CD4-positive, alpha-beta T cell (primary cell): ENCODE data around the gene ERC2. TPM values are rescaled to one million over a fixed set of nuclear protein-coding genes. Genes with fewer than 3 reads are reported as not detected.

Experiments
- ATAC-seq: fragments of 200-7000 bp; cut with Tn5 transposase; one replicate; pipeline ENCODE4 v1.10.0; 2022; ENCODE audit warnings: mild to moderate bottlenecking; ENCODE audit not compliant: poor library complexity
- CTCF ChIA-PET: fragments of 350-600 bp; sonication (Branson Sonifier 250); formaldehyde crosslinking; loops from one replicate; lab custom pipeline; 2021; ENCODE audit warnings: antibody characterized with exemption, inconsistent platforms; lab: Charles Lee
- POLR2A ChIA-PET: fragments of 350-600 bp; sonication (Branson Sonifier 250); formaldehyde crosslinking; loops from one replicate; lab custom pipeline; 2021; ENCODE audit warnings: antibody characterized with exemption, inconsistent platforms; lab: Charles Lee
- DNase-seq, 14 experiments: peaks; one replicate each; pipeline ENCODE4 v3.0.0-alpha.2; 2013 to 2020; ENCODE audit warnings: mixed read lengths in 2 of 14
- H3K27ac ChIP-seq, 2 donors: one replicate each; pipeline versions ENCODE4 v1.5.1 to v1.7.0; 2013; ENCODE audit warnings: low read length in 2 of 2, low read depth in 1 of 2, mild to moderate bottlenecking in 1 of 2
- H3K27me3 ChIP-seq, 2 experiments: 1 replicate in 1 of 2; 2 replicates in 1 of 2; pipeline versions ENCODE4 v1.6.1 to v1.7.0; 2013; ENCODE audit warnings: low read length in 2 of 2, control low read depth in 1 of 2, mild to moderate bottlenecking in 1 of 2, moderate library complexity in 1 of 2; ENCODE audit not compliant: insufficient read depth in 2 of 2, control insufficient read depth in 1 of 2
- H3K36me3 ChIP-seq: one replicate; pipeline ENCODE4 v1.6.1; 2013; ENCODE audit warnings: low read length, control low read depth; ENCODE audit not compliant: insufficient read depth
- H3K4me1 ChIP-seq: one replicate; pipeline ENCODE4 v1.6.1; 2013; ENCODE audit warnings: low read length, control low read depth; ENCODE audit not compliant: insufficient read depth
- H3K4me3 ChIP-seq: one replicate; pipeline ENCODE4 v1.5.1; 2013; ENCODE audit warnings: mild to moderate bottlenecking, low read length, moderate library complexity
- H3K9me3 ChIP-seq, 2 experiments: 1 replicate in 1 of 2; 2 replicates in 1 of 2; pipeline versions ENCODE4 v1.6.1 to v1.7.0; 2013; ENCODE audit warnings: low read length in 2 of 2, mild to moderate bottlenecking in 2 of 2, control low read depth in 1 of 2, moderate library complexity in 1 of 2; ENCODE audit not compliant: control insufficient read depth in 1 of 2, insufficient read depth in 1 of 2
- H3K27ac Mint-ChIP-seq: one replicate; pipeline ENCODE4 v1.8.0; 2020; ENCODE audit warnings: mixed read lengths
- H3K27me3 Mint-ChIP-seq: one replicate; pipeline ENCODE4 v1.8.0; 2021; ENCODE audit warnings: mixed read lengths
- H3K36me3 Mint-ChIP-seq: one replicate; pipeline ENCODE4 v1.8.0; 2021; ENCODE audit warnings: low read depth, mixed read lengths
- H3K4me1 Mint-ChIP-seq: one replicate; pipeline ENCODE4 v1.8.0; 2021; ENCODE audit warnings: low read depth, mixed read lengths
- H3K4me3 Mint-ChIP-seq: one replicate; pipeline ENCODE4 v1.8.0; 2020; ENCODE audit warnings: mild to moderate bottlenecking, mixed read lengths
- H3K9me3 Mint-ChIP-seq: one replicate; pipeline ENCODE4 v1.8.0; 2020; ENCODE audit warnings: mixed read lengths
- CTCF ChIP-seq: fragments of 200-600 bp; IDR thresholded peaks from one replicate; pipeline ENCODE4 v1.8.0; 2022; ENCODE audit warnings: antibody characterized with exemption, mild to moderate bottlenecking
- intact Hi-C, 2 experiments: fragments of 100-400 bp; cut with DNase I in 1 of 2; cut with micrococcal nuclease in 1 of 2; formaldehyde crosslinking; loops; one replicate each; pipeline versions ENCODE4 v1.15.1 to v1.9.0; 2023 to 2025; cut with DNase I, micrococcal nuclease
- total RNA-seq, 174 experiments: library from RNA in 2 of 174; stranded (reverse) in 2 of 174; gene quantifications; one replicate each; pipeline ENCODE4 v1.2.3 and lab custom pipeline; 2021 to 2026

The ERC2 gene
- total RNA-seq, 2 experiments from 2014 or later = not detected

- H3K9me3 ChIP-seq = no peaks in the 10 kb centered on the region
- Mint-ChIP-seq H3K4me3 (no peak overlapping the region), H3K36me3 (no peaks in the 10 kb centered on the region), H3K27ac (no peak overlapping the region), H3K27me3 (no peaks in the 10 kb centered on the region), H3K4me1 (no peaks in the 10 kb centered on the region), H3K9me3 (no peaks in the 10 kb centered on the region)
- ChIA-PET CTCF (no interaction called here), POLR2A (no interaction called here)
- intact Hi-C loops = no loop called here
- H3K27ac ChIP-seq = no peak overlapping the region
- H3K4me3 ChIP-seq = no peak overlapping the region
- DNase-seq (no peak), ATAC-seq (no peak)
- H3K36me3 ChIP-seq = no peaks in the 10 kb centered on the region
- no peaks in the 10 kb centered on the region for H3K4me1 ChIP-seq
- no peaks in the 10 kb centered on the region for H3K27me3 ChIP-seq
- TF ChIP-seq CTCF = no peak
Measured at GRCh38 chr3:55766753-55767152, 701.5 kb downstream of the ERC2 start.

GRCh38 chr3:55765906-55766701, 702.2 kb downstream of the ERC2 start:
- no peak overlapping the region for H3K4me3 Mint-ChIP-seq
- H3K36me3 ChIP-seq = no peaks in the 10 kb centered on the region
- no peaks in the 10 kb centered on the region for H3K27me3 ChIP-seq
- intact Hi-C loops = no loop called here
- no peaks in the 10 kb centered on the region for H3K36me3 Mint-ChIP-seq
- H3K4me1 Mint-ChIP-seq = no peaks in the 10 kb centered on the region
- no peaks in the 10 kb centered on the region for H3K27me3 Mint-ChIP-seq
- no peak overlapping the region for H3K27ac ChIP-seq
- no peak for TF ChIP-seq CTCF
- no peaks in the 10 kb centered on the region for H3K9me3 Mint-ChIP-seq
- POLR2A ChIA-PET = no interaction called here
- no peaks in the 10 kb centered on the region for H3K4me1 ChIP-seq
- ATAC-seq = no peak
- DNase-seq = no peak
- H3K27ac Mint-ChIP-seq = no peak overlapping the region
- H3K9me3 ChIP-seq = no peaks in the 10 kb centered on the region
- no peak overlapping the region for H3K4me3 ChIP-seq
- CTCF ChIA-PET = no interaction called here

GRCh38 chr3:55765398-55765797, 702.9 kb downstream of the ERC2 start:
- no peaks in the 10 kb centered on the region for H3K36me3 Mint-ChIP-seq
- H3K4me3 Mint-ChIP-seq = no peak overlapping the region
- no peak overlapping the region for H3K27ac ChIP-seq
- H3K27me3 ChIP-seq = no peaks in the 10 kb centered on the region
- no peaks in the 10 kb centered on the region for H3K4me1 Mint-ChIP-seq
- DNase-seq (no peak), ATAC-seq (no peak)
- no peaks in the 10 kb centered on the region for H3K9me3 Mint-ChIP-seq
- H3K4me1 ChIP-seq = no peaks in the 10 kb centered on the region
- ChIA-PET POLR2A (no interaction called here), CTCF (no interaction called here)
- intact Hi-C loops = no loop called here
- no peaks in the 10 kb centered on the region for H3K36me3 ChIP-seq
- TF ChIP-seq CTCF = no peak
- H3K9me3 ChIP-seq = no peaks in the 10 kb centered on the region
- no peak overlapping the region for H3K4me3 ChIP-seq
- H3K27ac Mint-ChIP-seq = no peak overlapping the region
- no peaks in the 10 kb centered on the region for H3K27me3 Mint-ChIP-seq
